Stimulated activated naive B cell treated with anti-CD40 and anti-IgM and Interleukin-4, amounts not matched to agents 10 μg/mL and 1 μg/mL and 100 μg/mL, for 72 hours (primary cell): ENCODE measurements around the gene GPR146.

Source experiments
- ATAC-seq, 2 donors: fragments of 150-1000 bp; cut with Tn5 transposase; replicated peaks; 2 replicates each; pipeline ENCODE4 v1.10.0; 2021; ENCODE audit warnings: moderate library complexity in 1 of 2
- DNase-seq: peaks from one replicate; pipeline ENCODE4 v3.0.0; 2021
- H3K27ac Mint-ChIP-seq: one replicate; pipeline ENCODE4 v1.8.0; 2022; ENCODE audit warnings: mild to moderate bottlenecking, mixed read lengths
- H3K27me3 Mint-ChIP-seq, 2 donors: one replicate each; pipeline ENCODE4 v1.8.0; 2022; ENCODE audit warnings: mixed read lengths in 2 of 2
- H3K36me3 Mint-ChIP-seq, 2 donors: one replicate each; pipeline ENCODE4 v1.8.0; 2022; ENCODE audit warnings: mixed read lengths in 2 of 2, mild to moderate bottlenecking in 1 of 2
- H3K4me1 Mint-ChIP-seq, 2 donors: one replicate each; pipeline ENCODE4 v1.8.0; 2022; ENCODE audit warnings: mixed read lengths in 2 of 2, mild to moderate bottlenecking in 1 of 2
- H3K4me3 Mint-ChIP-seq, 2 donors: one replicate each; pipeline ENCODE4 v1.8.0; 2022; ENCODE audit warnings: mild to moderate bottlenecking in 2 of 2, mixed read lengths in 2 of 2, moderate library complexity in 1 of 2
- H3K9me3 Mint-ChIP-seq, 2 donors: one replicate each; pipeline ENCODE4 v1.8.0; 2022; ENCODE audit warnings: mixed read lengths in 2 of 2, mild to moderate bottlenecking in 1 of 2

Gene GPR146

DNA sequence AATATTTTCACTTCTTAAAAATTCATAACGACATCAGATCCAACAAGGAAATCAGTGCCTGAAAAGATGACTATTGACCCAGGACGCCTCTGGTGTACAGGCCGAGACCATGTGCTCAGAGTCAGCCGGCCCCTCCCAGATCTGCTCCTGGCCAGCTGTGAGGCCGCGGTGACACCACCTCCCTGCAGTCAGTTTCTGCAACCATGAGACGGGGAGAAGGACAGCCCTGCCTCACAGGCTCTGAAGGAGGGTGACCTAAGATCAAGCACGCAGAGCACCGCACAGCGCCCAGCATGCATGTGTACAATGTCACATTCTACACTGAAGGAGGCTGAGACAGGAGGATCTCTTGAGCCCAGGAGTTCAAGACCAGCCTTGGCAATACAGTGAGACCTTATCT, 40.9 kb downstream of the GPR146 start:
- H3K4me3 Mint-ChIP-seq: no peak overlapping the region
- DNase-seq (no peak), ATAC-seq (no peak)
- peaks cover 27 to 53% of the 10 kb centered on the region in 2 donors for H3K4me1 Mint-ChIP-seq
- H3K27me3 Mint-ChIP-seq: no peaks in the 10 kb centered on the region
- peaks cover 12 to 26% of the 10 kb centered on the region in 2 donors for H3K36me3 Mint-ChIP-seq
- no peaks in the 10 kb centered on the region for H3K9me3 Mint-ChIP-seq
- no peak overlapping the region for H3K27ac Mint-ChIP-seq

DNA sequence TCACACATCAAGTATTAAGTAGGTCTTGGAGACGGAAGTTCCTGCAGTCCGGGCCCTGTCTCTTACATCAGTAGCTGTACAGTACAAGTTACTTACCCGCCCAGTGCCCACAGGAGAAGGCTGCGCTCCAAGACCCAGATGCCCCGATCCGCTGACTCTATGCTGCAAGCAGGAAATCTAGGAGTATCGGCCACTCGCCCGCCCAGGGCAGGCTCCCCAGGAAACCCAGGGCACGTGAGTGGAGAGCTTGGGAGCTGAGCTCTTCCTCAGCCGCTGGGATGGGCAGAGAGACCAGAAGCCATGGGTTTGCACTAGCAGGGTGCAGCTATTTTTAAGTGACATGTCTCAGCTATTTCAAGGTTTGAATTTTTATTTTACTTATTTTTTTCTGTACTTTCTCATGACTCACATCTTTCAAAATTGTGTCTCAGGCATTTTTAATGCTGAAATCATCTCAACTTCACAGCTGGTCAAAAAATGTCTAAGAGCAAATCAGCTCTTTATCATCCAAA, 41.6 kb downstream of the GPR146 start:
- Mint-ChIP-seq H3K4me1 (peaks cover 27 to 53% of the 10 kb centered on the region in 2 donors), H3K36me3 (peaks cover 12 to 22% of the 10 kb centered on the region in 2 donors), H3K27ac (peak overlapping the region; percentile 51), H3K4me3 (no peak overlapping the region), H3K9me3 (no peaks in the 10 kb centered on the region), H3K27me3 (no peaks in the 10 kb centered on the region)
- peak; percentile 4 to 6 for ATAC-seq
- no peak for DNase-seq

DNA sequence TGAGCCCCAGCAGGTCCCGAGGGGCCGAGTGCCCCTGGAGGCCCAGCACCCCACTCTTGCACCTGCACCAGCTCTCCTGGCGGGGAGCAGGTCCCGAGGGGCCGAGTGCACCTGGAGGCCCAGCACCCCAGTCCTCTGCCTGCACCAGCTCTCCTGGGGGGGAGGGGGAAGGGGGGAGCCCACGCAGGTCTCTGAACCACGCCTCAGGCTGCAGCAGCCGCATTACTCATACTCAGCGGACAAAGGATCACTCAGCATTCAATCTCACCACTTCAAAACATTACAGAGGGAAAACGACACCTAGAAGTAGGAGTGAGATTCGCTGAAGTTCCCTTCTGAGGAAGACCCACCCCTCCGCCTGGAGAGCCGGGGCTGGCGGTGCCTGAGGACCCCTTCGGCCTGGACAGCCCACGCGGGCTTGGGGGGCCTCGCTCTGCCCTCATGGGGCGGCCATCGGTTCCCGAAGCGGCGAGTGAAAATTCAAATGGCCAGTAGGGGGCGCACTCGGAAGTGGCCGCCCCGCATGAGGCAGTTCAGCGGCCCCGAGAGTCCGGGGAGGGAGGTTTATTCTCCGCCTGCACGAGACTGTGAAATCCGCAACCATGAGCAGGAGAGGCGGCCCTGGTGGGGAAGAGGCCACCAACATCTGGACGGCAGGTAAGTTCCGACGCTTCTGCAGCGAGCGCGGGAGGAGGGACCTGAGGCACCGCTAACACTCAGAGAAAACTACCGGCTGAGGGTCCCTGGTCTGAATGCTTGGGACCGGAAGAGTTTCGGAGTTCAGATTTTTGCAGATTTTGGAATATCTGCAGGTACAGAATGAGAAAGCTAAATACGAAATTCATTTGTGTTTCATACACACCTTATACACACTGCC, 42.5 kb downstream of the GPR146 start:
- ATAC-seq: peak; percentile 87 to 90

DNA sequence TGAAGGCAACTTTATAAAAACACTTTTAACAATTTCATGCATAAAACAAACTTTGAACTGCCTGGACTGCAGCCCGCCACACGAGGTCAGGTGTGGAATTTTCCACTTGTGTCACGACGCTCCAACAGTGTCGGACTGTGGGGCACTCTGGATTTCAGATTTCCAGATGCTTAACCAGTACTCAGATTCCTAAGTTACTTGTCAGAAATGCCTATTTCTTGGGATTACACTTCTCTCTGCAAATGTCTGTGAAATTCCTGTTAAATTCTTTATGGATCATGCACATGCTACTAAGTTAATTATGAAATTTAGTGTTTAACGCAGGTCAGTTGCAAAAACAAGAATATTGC, 43.1 kb downstream of the GPR146 start:
- Mint-ChIP-seq H3K4me1 (peaks cover 25 to 51% of the 10 kb centered on the region in 2 donors), H3K27ac (no peak overlapping the region), H3K9me3 (no peaks in the 10 kb centered on the region), H3K36me3 (peaks cover 12 to 24% of the 10 kb centered on the region in 2 donors), H3K4me3 (peak overlapping the region; percentile 76 to 88), H3K27me3 (no peaks in the 10 kb centered on the region)
- no peak for DNase-seq
- ATAC-seq: no peak

More for the DNA sequence above, 42.5 kb downstream of the GPR146 start:
- H3K4me1 Mint-ChIP-seq: peaks cover 27 to 53% of the 10 kb centered on the region in 2 donors
- peaks cover 13 to 24% of the 10 kb centered on the region in 2 donors for H3K36me3 Mint-ChIP-seq
- no peaks in the 10 kb centered on the region for H3K27me3 Mint-ChIP-seq
- DNase-seq: peak; percentile 63
- H3K4me3 Mint-ChIP-seq: peak overlapping the region; percentile 76 to 88
- H3K9me3 Mint-ChIP-seq: no peaks in the 10 kb centered on the region
- H3K27ac Mint-ChIP-seq: peak overlapping the region; percentile 51

DNA sequence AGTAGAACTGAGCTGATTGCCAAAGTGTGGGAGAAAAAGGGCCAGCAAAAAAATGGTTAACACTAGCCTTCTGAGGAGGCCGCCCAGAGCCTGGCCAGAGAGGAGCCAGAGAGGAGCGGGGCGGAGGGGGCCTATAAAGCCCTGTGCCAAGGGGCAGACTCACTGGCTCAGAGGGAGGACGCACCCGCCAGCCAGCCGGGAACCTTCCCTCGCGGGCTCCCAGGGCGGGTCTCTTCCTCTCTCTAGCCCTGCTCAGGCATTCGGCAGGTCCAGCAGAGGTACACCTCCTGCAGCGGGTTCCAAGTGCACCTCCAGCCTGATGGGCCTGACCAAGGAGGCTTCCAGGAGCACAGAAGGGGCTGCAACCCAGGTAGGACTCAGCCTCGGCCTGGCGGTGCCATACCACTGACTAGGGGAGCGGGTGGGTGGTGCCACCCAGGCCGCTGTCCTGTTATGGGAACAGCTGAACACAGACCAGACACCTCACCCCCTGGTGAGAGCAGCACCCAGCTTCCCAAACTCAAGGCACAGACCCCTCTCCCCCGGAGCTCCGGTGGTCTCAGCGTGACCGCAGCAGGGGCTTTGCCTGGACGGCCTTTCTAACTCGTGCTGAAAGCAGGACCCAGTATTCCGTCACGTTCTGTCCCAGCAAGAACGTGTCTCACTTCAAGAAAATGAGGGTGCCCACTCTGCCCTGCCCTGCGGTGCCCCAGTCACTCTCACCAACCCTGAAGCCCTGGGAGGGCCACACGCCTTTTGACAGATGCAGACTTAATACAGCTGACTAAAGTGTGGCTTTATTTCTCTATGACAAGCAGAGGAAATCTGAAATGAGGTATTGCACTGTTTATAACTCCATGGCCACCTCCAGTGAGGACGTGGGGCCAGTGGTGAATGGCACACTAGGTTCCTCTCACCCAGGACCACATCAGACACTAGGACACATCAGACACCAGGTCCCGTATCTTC, 43.9 kb downstream of the GPR146 start, which contains the start of gene GPER1:
Gene GPER1, plus strand, starts transcription at position 162 of the 969 bp plus-strand sequence. CDS start 3,616 bp downstream, outside the sequence.
- H3K4me1 Mint-ChIP-seq: peaks cover 25 to 45% of the 10 kb centered on the region in 2 donors

DNA sequence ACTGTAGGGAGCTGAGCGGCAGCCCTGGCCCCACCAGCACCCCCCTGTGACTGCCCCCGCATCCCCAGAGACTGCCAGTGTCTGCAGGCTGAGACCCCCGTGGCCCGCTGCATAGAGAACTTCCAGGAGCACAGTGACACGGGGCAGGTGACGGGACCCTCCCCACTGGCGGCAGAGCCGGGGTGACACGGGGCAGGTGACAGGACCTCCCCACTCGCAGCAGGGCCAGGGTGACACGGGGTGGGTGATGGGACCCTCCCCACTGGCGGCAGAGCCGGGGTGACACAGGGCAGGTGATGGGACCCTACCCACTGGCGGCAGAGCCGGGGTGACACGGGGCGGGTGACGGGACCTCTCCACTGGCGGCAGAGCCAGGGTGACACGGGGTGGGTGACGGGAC, 45.9 kb downstream of the GPR146 start:
- Mint-ChIP-seq H3K4me3 (no peak overlapping the region), H3K36me3 (peaks cover 9 to 22% of the 10 kb centered on the region in 2 donors), H3K27me3 (no peaks in the 10 kb centered on the region), H3K4me1 (peaks cover 16 to 31% of the 10 kb centered on the region in 2 donors), H3K9me3 (no peaks in the 10 kb centered on the region), H3K27ac (no peak overlapping the region)
- DNase-seq: no peak
- no peak for ATAC-seq

More for the DNA sequence above, 43.9 kb downstream of the GPR146 start, which contains the start of gene GPER1:
- Mint-ChIP-seq H3K9me3 (no peaks in the 10 kb centered on the region), H3K27me3 (no peaks in the 10 kb centered on the region), H3K4me3 (peak within 1 kb of the TSS; percentile 76 to 88), H3K27ac (peak within 1 kb of the TSS; percentile 51), H3K36me3 (peaks cover 9 to 23% of the 10 kb centered on the region in 2 donors)
- DNase-seq (no peak), ATAC-seq (no peak)

DNA sequence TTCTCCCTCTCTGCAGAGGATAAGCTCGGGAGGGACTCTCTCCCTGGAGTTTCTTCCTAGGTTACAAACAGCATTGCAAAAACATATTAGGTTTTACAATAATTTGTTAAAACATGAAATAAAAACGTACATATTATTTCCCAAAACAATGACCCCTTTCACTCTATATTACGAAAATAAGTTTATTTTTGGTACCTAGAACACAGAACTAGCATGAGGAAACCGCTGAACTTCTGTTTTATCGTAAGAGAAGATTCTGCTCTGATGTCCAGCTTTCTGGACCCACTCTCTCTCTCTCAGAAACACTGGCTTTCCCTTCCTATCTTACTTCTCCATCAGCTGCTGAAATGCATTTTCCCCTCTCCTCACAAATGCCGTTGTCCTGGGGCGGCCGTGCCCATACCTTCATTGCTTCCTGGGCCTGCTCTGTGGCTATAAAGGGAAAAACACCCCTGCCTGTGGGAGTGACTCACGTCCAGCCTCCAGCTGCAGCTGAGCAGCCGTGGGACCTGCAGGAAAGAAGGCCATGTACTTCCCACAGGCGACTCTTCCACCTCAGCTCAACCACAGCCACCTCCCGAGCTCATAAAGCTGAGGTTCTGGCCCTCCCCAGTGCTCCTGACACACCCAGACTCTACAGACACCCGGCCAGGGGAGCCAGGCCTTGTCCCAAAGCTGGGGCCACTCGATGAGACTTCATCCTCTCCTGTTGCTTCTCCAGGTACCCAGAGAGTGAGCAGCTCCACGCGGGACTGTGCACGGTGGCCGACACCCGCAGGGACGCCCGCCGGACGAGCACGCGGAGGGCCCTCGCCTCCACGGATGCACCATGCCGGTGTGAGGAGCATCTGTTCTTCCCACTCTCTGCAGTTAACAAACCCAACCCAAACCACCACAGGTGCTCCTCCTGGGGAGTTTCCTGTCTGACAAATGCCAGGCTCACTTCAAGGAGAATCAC, 46.6 kb downstream of the GPR146 start:
- no peak for ATAC-seq
- Mint-ChIP-seq H3K27ac (no peak overlapping the region), H3K36me3 (peaks cover 9 to 22% of the 10 kb centered on the region in 2 donors), H3K4me3 (no peak overlapping the region), H3K4me1 (peaks cover 12 to 27% of the 10 kb centered on the region in 2 donors), H3K9me3 (no peaks in the 10 kb centered on the region), H3K27me3 (no peaks in the 10 kb centered on the region)
- no peak for DNase-seq

DNA sequence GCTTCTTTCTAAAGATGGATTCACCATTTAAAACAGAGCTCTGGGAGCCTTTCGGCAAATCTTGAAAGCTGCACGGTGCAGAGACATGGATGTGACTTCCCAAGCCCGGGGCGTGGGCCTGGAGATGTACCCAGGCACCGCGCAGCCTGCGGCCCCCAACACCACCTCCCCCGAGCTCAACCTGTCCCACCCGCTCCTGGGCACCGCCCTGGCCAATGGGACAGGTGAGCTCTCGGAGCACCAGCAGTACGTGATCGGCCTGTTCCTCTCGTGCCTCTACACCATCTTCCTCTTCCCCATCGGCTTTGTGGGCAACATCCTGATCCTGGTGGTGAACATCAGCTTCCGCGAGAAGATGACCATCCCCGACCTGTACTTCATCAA, 47.3 kb downstream of the GPR146 start:
- peaks cover 9 to 24% of the 10 kb centered on the region in 2 donors for H3K36me3 Mint-ChIP-seq
- H3K27ac Mint-ChIP-seq: no peak overlapping the region
- no peaks in the 10 kb centered on the region for H3K9me3 Mint-ChIP-seq
- no peaks in the 10 kb centered on the region for H3K27me3 Mint-ChIP-seq
- H3K4me1 Mint-ChIP-seq: peaks cover 10 to 20% of the 10 kb centered on the region in 2 donors
- ATAC-seq (no peak), DNase-seq (no peak)
- H3K4me3 Mint-ChIP-seq: no peak overlapping the region

DNA sequence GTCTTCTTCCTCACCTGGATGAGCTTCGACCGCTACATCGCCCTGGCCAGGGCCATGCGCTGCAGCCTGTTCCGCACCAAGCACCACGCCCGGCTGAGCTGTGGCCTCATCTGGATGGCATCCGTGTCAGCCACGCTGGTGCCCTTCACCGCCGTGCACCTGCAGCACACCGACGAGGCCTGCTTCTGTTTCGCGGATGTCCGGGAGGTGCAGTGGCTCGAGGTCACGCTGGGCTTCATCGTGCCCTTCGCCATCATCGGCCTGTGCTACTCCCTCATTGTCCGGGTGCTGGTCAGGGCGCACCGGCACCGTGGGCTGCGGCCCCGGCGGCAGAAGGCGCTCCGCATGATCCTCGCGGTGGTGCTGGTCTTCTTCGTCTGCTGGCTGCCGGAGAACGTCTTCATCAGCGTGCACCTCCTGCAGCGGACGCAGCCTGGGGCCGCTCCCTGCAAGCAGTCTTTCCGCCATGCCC, 47.9 kb downstream of the GPR146 start:
- Mint-ChIP-seq H3K27ac (peak overlapping the region; percentile 31), H3K4me3 (no peak overlapping the region), H3K27me3 (no peaks in the 10 kb centered on the region), H3K36me3 (peaks cover 12 to 29% of the 10 kb centered on the region in 2 donors), H3K9me3 (no peaks in the 10 kb centered on the region), H3K4me1 (peaks cover 8 to 15% of the 10 kb centered on the region in 2 donors)
- no peak for ATAC-seq
- DNase-seq: no peak

DNA sequence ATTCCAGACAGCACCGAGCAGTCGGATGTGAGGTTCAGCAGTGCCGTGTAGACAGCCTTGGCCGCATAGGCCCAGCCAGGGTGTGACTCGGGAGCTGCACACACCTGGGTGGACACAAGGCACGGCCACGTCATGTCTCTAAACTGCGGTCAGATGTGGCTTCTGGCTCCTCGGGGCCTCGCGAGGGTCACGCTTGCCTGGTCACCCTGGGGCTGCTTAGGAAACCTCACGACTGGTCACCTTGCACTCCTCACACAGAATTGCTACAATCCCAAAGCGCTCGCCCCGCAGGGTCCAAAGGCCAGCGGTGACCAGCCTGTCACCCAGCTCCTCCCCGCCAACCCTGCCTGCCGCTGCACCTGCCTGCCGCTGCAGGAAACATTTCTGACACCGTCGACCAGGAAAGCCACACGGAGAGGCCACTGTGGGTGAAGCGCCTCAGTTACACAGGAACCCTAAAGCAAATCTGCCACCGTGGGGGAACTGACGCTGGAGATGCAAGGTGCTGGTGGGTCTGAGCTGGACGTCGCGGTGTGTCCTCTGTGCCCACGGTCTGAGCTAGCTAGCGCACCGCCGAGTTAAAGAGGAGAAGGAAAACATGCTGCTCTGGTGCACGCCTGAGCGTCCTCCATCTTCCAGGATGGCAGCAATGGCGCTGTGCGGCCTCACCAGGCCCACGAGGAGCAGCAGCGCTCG, 48.6 kb downstream of the GPR146 start:
- peaks cover 0 to under 1% of the 10 kb centered on the region in 2 donors for H3K9me3 Mint-ChIP-seq
- peak overlapping the region; percentile 31 for H3K27ac Mint-ChIP-seq
- DNase-seq (no peak), ATAC-seq (no peak)
- peaks cover 7 to 8% of the 10 kb centered on the region in 2 donors for H3K4me1 Mint-ChIP-seq
- H3K36me3 Mint-ChIP-seq: peaks cover 16 to 37% of the 10 kb centered on the region in 2 donors
- no peak overlapping the region for H3K4me3 Mint-ChIP-seq
- no peaks in the 10 kb centered on the region for H3K27me3 Mint-ChIP-seq

DNA sequence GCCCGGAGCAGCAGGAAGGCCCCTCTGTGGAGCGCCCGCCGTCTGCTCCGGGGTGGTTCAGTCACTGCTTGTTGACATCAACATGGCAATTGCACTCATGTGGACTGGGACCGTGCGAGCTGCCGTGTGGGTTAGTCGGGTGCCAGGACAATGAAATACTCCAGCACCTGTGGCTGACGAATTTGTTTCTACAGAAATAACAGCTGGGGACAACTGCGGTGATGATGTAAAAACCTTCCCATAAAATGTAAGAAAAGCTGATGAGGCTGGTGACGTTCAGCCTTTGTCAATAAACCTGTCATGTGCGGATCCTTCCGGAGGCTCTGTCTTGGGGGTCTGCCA, 49.1 kb downstream of the GPR146 start:
- no peak overlapping the region for H3K4me3 Mint-ChIP-seq
- no peaks in the 10 kb centered on the region for H3K27me3 Mint-ChIP-seq
- DNase-seq (no peak), ATAC-seq (no peak)
- H3K9me3 Mint-ChIP-seq: peaks cover 0 to 4% of the 10 kb centered on the region in 2 donors
- H3K36me3 Mint-ChIP-seq: peaks cover 21 to 42% of the 10 kb centered on the region in 2 donors
- no peak overlapping the region for H3K27ac Mint-ChIP-seq
- peaks cover 3 to 8% of the 10 kb centered on the region in 2 donors for H3K4me1 Mint-ChIP-seq

DNA sequence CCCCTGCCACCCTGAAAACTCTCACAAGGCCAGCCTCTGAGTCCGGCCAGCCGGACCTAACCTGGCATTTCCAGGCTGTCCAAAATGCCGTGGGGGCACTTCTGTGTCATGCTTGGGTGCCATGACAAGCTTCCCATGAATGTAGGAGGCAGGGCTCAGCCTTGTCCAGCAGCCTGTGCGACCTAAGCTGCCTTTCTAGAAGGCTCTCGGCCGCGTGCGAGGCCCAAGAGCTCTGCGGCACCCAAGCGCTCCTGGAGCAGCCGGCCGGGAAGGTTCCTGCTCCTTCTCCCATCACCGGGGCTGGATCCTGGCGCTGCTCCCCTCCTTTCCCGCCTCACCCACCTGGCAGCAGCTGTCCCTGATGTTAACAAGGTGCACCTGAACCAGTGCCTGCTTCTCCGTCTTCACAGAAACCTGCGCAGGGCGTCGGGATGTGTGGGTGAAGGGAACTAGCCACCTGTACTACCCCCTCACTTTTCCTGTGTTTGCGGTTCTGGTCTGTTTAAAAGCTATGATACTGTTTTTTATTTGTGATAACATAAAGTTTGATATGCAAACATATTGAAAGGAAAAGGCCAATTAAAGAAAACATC, 49.7 kb downstream of the GPR146 start:
- DNase-seq (no peak), ATAC-seq (no peak)
- H3K4me1 Mint-ChIP-seq: peaks cover 0 to 6% of the 10 kb centered on the region in 2 donors
- no peak overlapping the region for H3K27ac Mint-ChIP-seq
- H3K36me3 Mint-ChIP-seq: peaks cover 23 to 45% of the 10 kb centered on the region in 2 donors
- H3K9me3 Mint-ChIP-seq: peaks cover 0 to 4% of the 10 kb centered on the region in 2 donors
- H3K27me3 Mint-ChIP-seq: no peaks in the 10 kb centered on the region
- H3K4me3 Mint-ChIP-seq: no peak overlapping the region
